Measurements from ENCODE around the gene GPRIN2.

Gene GPRIN2

GRCh38 chr10:46555366-46555712, 1.1 kb downstream of the GPRIN2 start:
- no peak for DNase-seq (ENCODE audit: extremely low spot score)
- ChIA-PET CTCF (no interaction called here), POLR2A (no interaction called here)

GRCh38 chr10:46554166-46554781, 2.2 kb downstream of the GPRIN2 start:
- ChIA-PET CTCF (no interaction called here), POLR2A (no interaction called here)
- no peak for DNase-seq (ENCODE audit: extremely low spot score)
- TF ChIP-seq PKNOX1 (IDR thresholded peaks at IDR 0.05) (no peak), ZNF384 (IDR thresholded peaks at IDR 0.05) (no peak), SUZ12 (IDR thresholded peaks at IDR 0.05) (no peak), LEF1 (IDR thresholded peaks at IDR 0.05; ENCODE audit: borderline replicate concordance) (no peak), L3MBTL2 (conservative IDR thresholded peaks at IDR 0.05) (no peak), BHLHE40 (IDR thresholded peaks at IDR 0.05; ENCODE audit: borderline replicate concordance) (no peak; the same call in 1 of the 2 replicates), TARDBP (IDR thresholded peaks at IDR 0.05) (no peak), FOXK2 (IDR thresholded peaks at IDR 0.05) (no peak), SP1 (IDR thresholded peaks at IDR 0.05) (no peak), HDGF (IDR thresholded peaks at IDR 0.05; ENCODE audit: borderline replicate concordance) (no peak), NFRKB (IDR thresholded peaks at IDR 0.05) (no peak), FOXA1 (IDR thresholded peaks at IDR 0.05) (no peak), ELF4 (IDR thresholded peaks at IDR 0.05) (no peak), CTBP1 (IDR thresholded peaks at IDR 0.05; ENCODE audit: borderline replicate concordance) (no peak), ARNT (IDR thresholded peaks at IDR 0.05) (no peak), FOXM1 (IDR thresholded peaks at IDR 0.05; ENCODE audit: borderline replicate concordance) (no peak)

More at GRCh38 chr10:46555366-46555712, 1.1 kb downstream of the GPRIN2 start:
- TF ChIP-seq ELF4 (IDR thresholded peaks at IDR 0.05) (no peak), HDGF (IDR thresholded peaks at IDR 0.05; ENCODE audit: borderline replicate concordance) (no peak), FOXM1 (IDR thresholded peaks at IDR 0.05; ENCODE audit: borderline replicate concordance) (no peak), LEF1 (IDR thresholded peaks at IDR 0.05; ENCODE audit: borderline replicate concordance) (no peak), SUZ12 (IDR thresholded peaks at IDR 0.05) (no peak), CTBP1 (IDR thresholded peaks at IDR 0.05; ENCODE audit: borderline replicate concordance) (no peak), PKNOX1 (IDR thresholded peaks at IDR 0.05) (no peak), NFRKB (IDR thresholded peaks at IDR 0.05) (no peak), ARNT (IDR thresholded peaks at IDR 0.05) (no peak), FOXA1 (IDR thresholded peaks at IDR 0.05) (no peak), BHLHE40 (IDR thresholded peaks at IDR 0.05; ENCODE audit: borderline replicate concordance) (no peak), TARDBP (IDR thresholded peaks at IDR 0.05) (no peak), FOXK2 (IDR thresholded peaks at IDR 0.05) (no peak), ZNF384 (IDR thresholded peaks at IDR 0.05) (no peak), SP1 (IDR thresholded peaks at IDR 0.05) (no peak)

- ChIA-PET POLR2A (interaction anchor here (1.0 kb wide), 1 partner anchor 19 kb away, joined by 3 read pairs; no protein-coding TSS in a partner anchor), CTCF (no interaction called here)
- TF ChIP-seq FOXM1 (IDR thresholded peaks at IDR 0.05; ENCODE audit: borderline replicate concordance), result no peak
- DNase-seq (ENCODE audit: extremely low spot score), result no peak
Measured at GRCh38 chr10:46553238-46554049, 3.0 kb downstream of the GPRIN2 start.

GRCh38 chr10:46552526-46553237, 3.8 kb downstream of the GPRIN2 start:
- no peak for DNase-seq (ENCODE audit: extremely low spot score)
- POLR2A ChIA-PET, result interaction anchor here (1.0 kb wide), 1 partner anchor 18 kb away, joined by 3 read pairs; no protein-coding TSS in a partner anchor
- TF ChIP-seq LEF1 (IDR thresholded peaks at IDR 0.05; ENCODE audit: borderline replicate concordance) (no peak), NFRKB (IDR thresholded peaks at IDR 0.05) (no peak), HDGF (IDR thresholded peaks at IDR 0.05; ENCODE audit: borderline replicate concordance) (no peak), SUZ12 (IDR thresholded peaks at IDR 0.05) (no peak), FOXK2 (IDR thresholded peaks at IDR 0.05) (no peak), SP1 (IDR thresholded peaks at IDR 0.05) (no peak), PKNOX1 (IDR thresholded peaks at IDR 0.05) (no peak), ELF4 (IDR thresholded peaks at IDR 0.05) (no peak), FOXM1 (IDR thresholded peaks at IDR 0.05; ENCODE audit: borderline replicate concordance) (no peak), L3MBTL2 (conservative IDR thresholded peaks at IDR 0.05) (no peak), ARNT (IDR thresholded peaks at IDR 0.05) (no peak), FOXA1 (IDR thresholded peaks at IDR 0.05) (no peak), BHLHE40 (IDR thresholded peaks at IDR 0.05; ENCODE audit: borderline replicate concordance) (no peak), CTBP1 (IDR thresholded peaks at IDR 0.05; ENCODE audit: borderline replicate concordance) (no peak), TARDBP (IDR thresholded peaks at IDR 0.05) (no peak)
- CTCF ChIA-PET, result no interaction called here

- ChIA-PET POLR2A (no interaction called here), CTCF (no interaction called here)
- TF ChIP-seq ARNT (IDR thresholded peaks at IDR 0.05) (no peak), L3MBTL2 (conservative IDR thresholded peaks at IDR 0.05) (no peak), PKNOX1 (IDR thresholded peaks at IDR 0.05) (no peak), CTBP1 (IDR thresholded peaks at IDR 0.05; ENCODE audit: borderline replicate concordance) (no peak), FOXK2 (IDR thresholded peaks at IDR 0.05) (no peak), HDGF (IDR thresholded peaks at IDR 0.05; ENCODE audit: borderline replicate concordance) (no peak), LEF1 (IDR thresholded peaks at IDR 0.05; ENCODE audit: borderline replicate concordance) (no peak), BHLHE40 (IDR thresholded peaks at IDR 0.05; ENCODE audit: borderline replicate concordance) (no peak), FOXA1 (IDR thresholded peaks at IDR 0.05) (no peak), SP1 (IDR thresholded peaks at IDR 0.05) (no peak), SUZ12 (IDR thresholded peaks at IDR 0.05) (no peak), ELF4 (IDR thresholded peaks at IDR 0.05) (no peak), FOXM1 (IDR thresholded peaks at IDR 0.05; ENCODE audit: borderline replicate concordance) (no peak), TARDBP (IDR thresholded peaks at IDR 0.05) (no peak), ZNF384 (IDR thresholded peaks at IDR 0.05) (no peak), NFRKB (IDR thresholded peaks at IDR 0.05) (no peak)
- no peak for DNase-seq (ENCODE audit: extremely low spot score)
Measured at GRCh38 chr10:46551701-46552525, 4.5 kb downstream of the GPRIN2 start.

Measured in HEK293T (cell line).